GM13977 (cell line): ENCODE measurements around the gene SETDB2.

Experiments
- DNase-seq: peaks from one replicate; pipeline ENCODE4 v3.0.0; 2012; ENCODE audit warnings: low spot score
- in situ Hi-C: fragments of 300-500 bp; cut with MboI; formaldehyde crosslinking; loops from one replicate; pipeline ENCODE4 v1.12.0; 2022; ENCODE audit warnings: low sequenced_read_pairs, low pct_unique_long_range_greater_than_20kb, mixed read lengths, inconsistent platforms; ENCODE audit not compliant: unreplicated experiment
- TF ChIP-seq, protein P1 (sequence below): IDR thresholded peaks from 2 replicates; pipeline ENCODE4 v1.5.1; 2012; ENCODE audit warnings: mild to moderate bottlenecking, control low read depth; ENCODE audit not compliant: insufficient read depth; ENCODE audit errors: extremely low read depth, missing control alignments

Gene SETDB2, protein sequence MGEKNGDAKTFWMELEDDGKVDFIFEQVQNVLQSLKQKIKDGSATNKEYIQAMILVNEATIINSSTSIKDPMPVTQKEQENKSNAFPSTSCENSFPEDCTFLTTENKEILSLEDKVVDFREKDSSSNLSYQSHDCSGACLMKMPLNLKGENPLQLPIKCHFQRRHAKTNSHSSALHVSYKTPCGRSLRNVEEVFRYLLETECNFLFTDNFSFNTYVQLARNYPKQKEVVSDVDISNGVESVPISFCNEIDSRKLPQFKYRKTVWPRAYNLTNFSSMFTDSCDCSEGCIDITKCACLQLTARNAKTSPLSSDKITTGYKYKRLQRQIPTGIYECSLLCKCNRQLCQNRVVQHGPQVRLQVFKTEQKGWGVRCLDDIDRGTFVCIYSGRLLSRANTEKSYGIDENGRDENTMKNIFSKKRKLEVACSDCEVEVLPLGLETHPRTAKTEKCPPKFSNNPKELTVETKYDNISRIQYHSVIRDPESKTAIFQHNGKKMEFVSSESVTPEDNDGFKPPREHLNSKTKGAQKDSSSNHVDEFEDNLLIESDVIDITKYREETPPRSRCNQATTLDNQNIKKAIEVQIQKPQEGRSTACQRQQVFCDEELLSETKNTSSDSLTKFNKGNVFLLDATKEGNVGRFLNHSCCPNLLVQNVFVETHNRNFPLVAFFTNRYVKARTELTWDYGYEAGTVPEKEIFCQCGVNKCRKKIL

GRCh38 chr13:49443704-49444523 is at the start of gene SETDB2, which contains the start of gene CAB39L:
SETDB2 (plus strand) TSS chr13:49444274; CDS start chr13:49451894, 7,620 bp downstream.
CAB39L (minus strand) TSS chr13:49444064; CDS start chr13:49382910, 61,154 bp downstream.
- peak; percentile 92 for DNase-seq
- in situ Hi-C loops, result no loop called here
- TF ChIP-seq, protein P1, sequence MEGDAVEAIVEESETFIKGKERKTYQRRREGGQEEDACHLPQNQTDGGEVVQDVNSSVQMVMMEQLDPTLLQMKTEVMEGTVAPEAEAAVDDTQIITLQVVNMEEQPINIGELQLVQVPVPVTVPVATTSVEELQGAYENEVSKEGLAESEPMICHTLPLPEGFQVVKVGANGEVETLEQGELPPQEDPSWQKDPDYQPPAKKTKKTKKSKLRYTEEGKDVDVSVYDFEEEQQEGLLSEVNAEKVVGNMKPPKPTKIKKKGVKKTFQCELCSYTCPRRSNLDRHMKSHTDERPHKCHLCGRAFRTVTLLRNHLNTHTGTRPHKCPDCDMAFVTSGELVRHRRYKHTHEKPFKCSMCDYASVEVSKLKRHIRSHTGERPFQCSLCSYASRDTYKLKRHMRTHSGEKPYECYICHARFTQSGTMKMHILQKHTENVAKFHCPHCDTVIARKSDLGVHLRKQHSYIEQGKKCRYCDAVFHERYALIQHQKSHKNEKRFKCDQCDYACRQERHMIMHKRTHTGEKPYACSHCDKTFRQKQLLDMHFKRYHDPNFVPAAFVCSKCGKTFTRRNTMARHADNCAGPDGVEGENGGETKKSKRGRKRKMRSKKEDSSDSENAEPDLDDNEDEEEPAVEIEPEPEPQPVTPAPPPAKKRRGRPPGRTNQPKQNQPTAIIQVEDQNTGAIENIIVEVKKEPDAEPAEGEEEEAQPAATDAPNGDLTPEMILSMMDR, result peak; percentile 24

- TF ChIP-seq, protein P1, result no peak
- in situ Hi-C loops, result no loop called here
- DNase-seq, result no peak
Measured at GRCh38 chr13:49395451-49395865, 48.6 kb upstream of the SETDB2 start.

GRCh38 chr13:49395878-49396380 is 48.1 kb upstream of the SETDB2 start:
- TF ChIP-seq, protein P1, result no peak
- no peak for DNase-seq
- in situ Hi-C loops, result no loop called here

- in situ Hi-C loops, result no loop called here
- TF ChIP-seq, protein P1, result no peak
- DNase-seq, result no peak
Measured at GRCh38 chr13:49399801-49400472, 44.1 kb upstream of the SETDB2 start.

DNA sequence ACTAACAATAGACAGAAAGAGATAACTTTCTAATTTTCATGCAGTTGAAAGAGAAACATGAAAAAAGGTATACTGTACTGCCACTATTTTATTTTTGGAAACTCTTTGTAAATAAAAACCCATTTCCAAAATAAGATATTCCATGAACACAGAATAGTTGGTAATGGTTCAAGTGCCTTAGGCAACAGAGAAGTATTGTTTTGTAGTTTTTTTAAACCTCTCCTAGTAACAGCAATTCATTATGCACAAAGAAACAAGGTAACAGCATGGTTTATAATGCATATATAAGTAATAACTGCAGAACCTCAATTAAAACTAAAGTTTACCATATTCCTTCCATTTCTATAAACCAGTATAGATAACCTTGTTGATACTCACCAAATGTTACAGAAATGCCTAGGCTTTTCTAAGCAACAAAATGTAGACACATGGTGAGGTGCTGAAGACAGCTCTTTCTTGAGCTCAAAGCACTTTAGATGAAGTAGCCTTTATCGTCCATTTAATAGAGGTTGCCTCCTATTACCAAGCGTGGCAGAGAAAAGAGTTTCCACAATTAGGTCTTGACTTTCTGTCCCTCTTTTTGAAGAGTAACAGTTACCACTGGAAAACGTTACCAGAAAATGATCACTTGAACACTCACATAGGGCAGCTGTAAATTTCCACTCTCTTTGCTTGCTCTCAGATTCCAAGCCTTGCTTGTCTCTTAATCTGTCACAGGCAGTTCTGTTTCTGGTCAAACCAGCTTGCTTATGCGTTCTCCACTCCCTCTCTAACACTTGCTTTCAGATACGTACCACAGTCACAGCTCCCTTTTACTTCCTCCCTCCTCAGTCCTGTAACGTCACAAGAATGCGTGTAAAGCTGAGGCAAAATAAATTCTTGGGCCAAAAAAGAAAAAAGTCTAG is 43.1 kb upstream of the SETDB2 start:
- in situ Hi-C loops, result no loop called here
- DNase-seq, result peak; percentile 36
- TF ChIP-seq, protein P1, result no peak
